Hepatocyte (in vitro differentiated cells): ENCODE measurements around the gene CCN6. TPM values are rescaled to one million over a fixed set of nuclear protein-coding genes. Genes with fewer than 3 reads are reported as not detected.

ENCODE experiments used
- DNase-seq: peaks from one replicate; pipeline ENCODE4 v3.0.0-alpha.2; 2016; ENCODE audit warnings: low spot score
- H2AFZ ChIP-seq: fragments of 200-600 bp; sonication (generic); 2 replicates; pipeline ENCODE4 v1.6.0; 2016; ENCODE audit warnings: antibody characterized with exemption, mild to moderate bottlenecking
- H3K27ac ChIP-seq: fragments of 200-600 bp; sonication (generic); 2 replicates; pipeline ENCODE4 v1.5.1; 2016; ENCODE audit warnings: mild to moderate bottlenecking
- H3K27me3 ChIP-seq: fragments of 200-600 bp; sonication (generic); 2 replicates; pipeline ENCODE4 v1.6.1; 2016
- H3K36me3 ChIP-seq: fragments of 200-600 bp; sonication (generic); replicated peaks from 2 replicates; pipeline ENCODE4 v1.5.1; 2016; ENCODE audit warnings: low read depth; ENCODE audit not compliant: insufficient read depth
- H3K4me1 ChIP-seq: fragments of 200-600 bp; sonication (generic); 2 replicates; pipeline ENCODE4 v1.5.1; 2016; ENCODE audit warnings: mild to moderate bottlenecking, moderate library complexity; ENCODE audit not compliant: insufficient read depth
- H3K4me2 ChIP-seq: fragments of 200-600 bp; sonication (generic); 2 replicates; pipeline ENCODE4 v1.6.0; 2016
- H3K4me3 ChIP-seq: fragments of 200-600 bp; sonication (generic); 2 replicates; pipeline ENCODE4 v1.5.1; 2016; ENCODE audit warnings: mild to moderate bottlenecking
- H3K79me2 ChIP-seq: fragments of 200-600 bp; sonication (generic); 2 replicates; pipeline ENCODE4 v1.6.0; 2017; ENCODE audit warnings: mild to moderate bottlenecking
- H3K9me2 ChIP-seq: fragments of 200-600 bp; sonication (generic); replicated peaks from 2 replicates; pipeline ENCODE4 v1.6.0; 2017; ENCODE audit warnings: mild to moderate bottlenecking; ENCODE audit not compliant: insufficient read depth
- H3K9me3 ChIP-seq: fragments of 200-600 bp; sonication (generic); 2 replicates; pipeline ENCODE4 v1.5.1; 2016; ENCODE audit warnings: low read depth, mild to moderate bottlenecking
- H4K20me1 ChIP-seq: fragments of 200-600 bp; sonication (generic); 2 replicates; pipeline ENCODE4 v1.6.0; 2016; ENCODE audit warnings: mild to moderate bottlenecking; ENCODE audit not compliant: insufficient read depth, poor library complexity, severe bottlenecking
- CTCF ChIP-seq: fragments of 200-600 bp; sonication (generic); IDR thresholded peaks from 2 replicates; pipeline ENCODE4 v1.5.1; 2016; ENCODE audit warnings: antibody characterized with exemption, mild to moderate bottlenecking; ENCODE audit not compliant: poor library complexity
- EZH2 ChIP-seq: fragments of 200-600 bp; sonication (generic); IDR thresholded peaks from 2 replicates; pipeline ENCODE4 v1.6.1; 2016; ENCODE audit warnings: antibody characterized with exemption, mild to moderate bottlenecking, borderline replicate concordance
- EZH2phosphoT487 ChIP-seq: fragments of 200-600 bp; sonication (generic); IDR thresholded peaks from one replicate; pipeline ENCODE4 v1.6.1; 2018; ENCODE audit warnings: antibody characterized with exemption, mild to moderate bottlenecking, low read depth, moderate library complexity; ENCODE audit not compliant: unreplicated experiment, severe bottlenecking
- WGBS: methylation state at CpG from one replicate; pipeline ENCODE4 v1.1.6; 2016; ENCODE audit warnings: low lambda C conversion rate; ENCODE audit errors: missing lambda C conversion rate; 5-methylcytosine and 5-hydroxymethylcytosine counted together
- polyA plus RNA-seq: library from polyadenylated mRNA; unstranded; fragments of >200 nt; fragmentation: Nextera tagmentation; extraction: Ambion mirVana; gene quantifications from 2 replicates; pipeline ENCODE4 v1.2.1, GENCODE V29; 2016
- total RNA-seq: library from RNA; depleted of rRNA; stranded (reverse); fragments of >200 nt; gene quantifications from 2 replicates; pipeline ENCODE4 v1.2.3, GENCODE V29; 2014

CCN6 gene
- total and polyA plus RNA-seq, 2 experiments from 2014 or later = 0.24 TPM; not detected in 1

GRCh38 chr6:112065426-112065986, 11.6 kb downstream of the CCN6 start:
- H3K4me3 ChIP-seq = no peak overlapping the region
- no peaks in the 10 kb centered on the region for H3K36me3 ChIP-seq
- no peak overlapping the region for H3K4me2 ChIP-seq
- no peaks in the 10 kb centered on the region for H3K9me2 ChIP-seq
- no peaks in the 10 kb centered on the region for H3K9me3 ChIP-seq
- WGBS = 81% methylated on average over 6 of the region's 6 CpGs
- no peaks in the 10 kb centered on the region for H4K20me1 ChIP-seq
- TF ChIP-seq EZH2phosphoT487 = no peak
- no peak for TF ChIP-seq CTCF
- no peaks in the 10 kb centered on the region for H3K4me1 ChIP-seq
- DNase-seq = no peak
- H3K79me2 ChIP-seq = no peaks in the 10 kb centered on the region
- no peak overlapping the region for H2AFZ ChIP-seq
- no peaks in the 10 kb centered on the region for H3K27me3 ChIP-seq
- H3K27ac ChIP-seq = no peak overlapping the region

GRCh38 chr6:112066606-112067005, 12.7 kb downstream of the CCN6 start:
- no peak overlapping the region for H3K27ac ChIP-seq
- no peak overlapping the region for H2AFZ ChIP-seq
- H3K4me3 ChIP-seq = no peak overlapping the region
- H4K20me1 ChIP-seq = no peaks in the 10 kb centered on the region
- no peaks in the 10 kb centered on the region for H3K27me3 ChIP-seq
- 77% methylated on average over 3 of the region's 3 CpGs for WGBS
- H3K9me2 ChIP-seq = no peaks in the 10 kb centered on the region
- no peaks in the 10 kb centered on the region for H3K4me1 ChIP-seq
- no peaks in the 10 kb centered on the region for H3K36me3 ChIP-seq
- no peak for TF ChIP-seq CTCF
- no peak for TF ChIP-seq EZH2phosphoT487
- TF ChIP-seq EZH2 = no peak
- no peak for DNase-seq
- no peaks in the 10 kb centered on the region for H3K79me2 ChIP-seq
- H3K9me3 ChIP-seq = no peaks in the 10 kb centered on the region
- H3K4me2 ChIP-seq = no peak overlapping the region

- Histone ChIP-seq H3K9me2 (no peaks in the 10 kb centered on the region), H4K20me1 (no peaks in the 10 kb centered on the region), H3K79me2 (peaks cover 4% of the 10 kb centered on the region), H3K9me3 (no peaks in the 10 kb centered on the region), H3K4me3 (no peak overlapping the region), H3K4me1 (no peaks in the 10 kb centered on the region), H3K27me3 (no peaks in the 10 kb centered on the region), H2AFZ (no peak overlapping the region), H3K27ac (no peak overlapping the region), H3K36me3 (no peaks in the 10 kb centered on the region), H3K4me2 (no peak overlapping the region)
- DNase-seq = no peak
- WGBS = 94% methylated on average over 4 of the region's 4 CpGs
- no peak for TF ChIP-seq EZH2phosphoT487
- TF ChIP-seq EZH2 = no peak
- TF ChIP-seq CTCF = no peak
Observed at GRCh38 chr6:112081569-112081968, 27.7 kb downstream of the CCN6 start.
